Natural killer cell (primary cell): Measurements from ENCODE around the gene AGO3. TPM values are rescaled to one million over a fixed set of nuclear protein-coding genes. Genes with fewer than 3 reads are reported as not detected.

Experiments
- ATAC-seq, 3 donors: fragments of 150-1000 bp in 2 of 3; fragments of 200-7000 bp in 1 of 3; cut with Tn5 transposase; 1 replicate in 1 of 3; 2 replicates in 2 of 3; pipeline ENCODE4 v1.10.0; 2021; ENCODE audit warnings: mild to moderate bottlenecking in 2 of 3, moderate library complexity in 2 of 3
- DNase-seq, 2 donors: peaks; one replicate each; pipeline versions ENCODE4 v3.0.0 to v3.0.0-alpha.2; 2013 to 2021; ENCODE audit warnings: mixed read lengths in 1 of 2
- H3K27ac ChIP-seq: one replicate; pipeline ENCODE4 v1.5.1; 2013; ENCODE audit warnings: mild to moderate bottlenecking, low read length
- H3K27me3 ChIP-seq: one replicate; pipeline ENCODE4 v1.6.1; 2013; ENCODE audit warnings: low read length; ENCODE audit not compliant: control insufficient read depth, insufficient read depth
- H3K36me3 ChIP-seq: one replicate; pipeline ENCODE4 v1.6.1; 2013; ENCODE audit warnings: low read length; ENCODE audit not compliant: control insufficient read depth, insufficient read depth
- H3K4me1 ChIP-seq: one replicate; pipeline ENCODE4 v1.6.1; 2013; ENCODE audit warnings: low read length; ENCODE audit not compliant: control insufficient read depth, insufficient read depth
- H3K4me3 ChIP-seq: one replicate; pipeline ENCODE4 v1.5.1; 2013; ENCODE audit warnings: low read length
- H3K9me3 ChIP-seq: one replicate; pipeline ENCODE4 v1.6.1; 2013; ENCODE audit warnings: low read length; ENCODE audit not compliant: control insufficient read depth, insufficient read depth
- H3K27ac Mint-ChIP-seq, 2 donors: one replicate each; pipeline ENCODE4 v1.8.0; 2022; ENCODE audit warnings: mild to moderate bottlenecking in 2 of 2, mixed read lengths in 2 of 2, moderate library complexity in 1 of 2
- H3K27me3 Mint-ChIP-seq, 2 donors: one replicate each; pipeline ENCODE4 v1.8.0; 2022; ENCODE audit warnings: low read depth in 2 of 2, mixed read lengths in 2 of 2
- H3K36me3 Mint-ChIP-seq: one replicate; pipeline ENCODE4 v1.8.0; 2022; ENCODE audit warnings: mixed read lengths
- H3K4me1 Mint-ChIP-seq, 2 donors: one replicate each; pipeline ENCODE4 v1.8.0; 2022; ENCODE audit warnings: mixed read lengths in 2 of 2
- H3K4me3 Mint-ChIP-seq: one replicate; pipeline ENCODE4 v1.8.0; 2022; ENCODE audit warnings: mild to moderate bottlenecking, moderate library complexity, mixed read lengths
- H3K9me3 Mint-ChIP-seq, 2 donors: one replicate each; pipeline ENCODE4 v1.8.0; 2022; ENCODE audit warnings: mixed read lengths in 2 of 2
- CTCF ChIP-seq: fragments of 200-600 bp; IDR thresholded peaks from one replicate; pipeline ENCODE4 v1.8.0; 2022; ENCODE audit warnings: antibody characterized with exemption
- WGBS: methylation state at CpG from one replicate; pipeline ENCODE4 v1.1.7; 2013; ENCODE audit warnings: missing lambda C conversion rate; ENCODE audit not compliant: insufficient coverage; 5-methylcytosine and 5-hydroxymethylcytosine counted together
- intact Hi-C: fragments of 100-400 bp; cut with micrococcal nuclease; formaldehyde crosslinking; loops from one replicate; pipeline ENCODE4 v1.14.2; 2022
- total RNA-seq, 4 donors: library from RNA; stranded (reverse); fragments of 120-200 nt in 1 of 4; gene quantifications; one replicate each; pipeline versions ENCODE4 v1.2.3 to v1.2.4, GENCODE V29; 2013 to 2022

AGO3 gene
- total RNA-seq, 3 donors from 2014 or later (not counting 1 experiment from before 2014, with no cell fraction given): 36.5 to 49.6 (median 49.0) TPM

- TF ChIP-seq CTCF: no peak
- ATAC-seq (no peak), DNase-seq (no peak)
- H3K27ac ChIP-seq: no peak overlapping the region
- Mint-ChIP-seq H3K4me3 (no peak overlapping the region), H3K36me3 (no peaks in the 10 kb centered on the region), H3K4me1 (peaks cover 28 to 39% of the 10 kb centered on the region in 2 donors), H3K9me3 (no peaks in the 10 kb centered on the region), H3K27ac (no peak overlapping the region), H3K27me3 (no peaks in the 10 kb centered on the region)
- no peaks in the 10 kb centered on the region for H3K27me3 ChIP-seq
- H3K9me3 ChIP-seq: no peaks in the 10 kb centered on the region
- peaks cover 4% of the 10 kb centered on the region for H3K36me3 ChIP-seq
- no peak overlapping the region for H3K4me3 ChIP-seq
- WGBS: 80% methylated on average over 1 of the region's 2 CpGs
- intact Hi-C loops: no loop called here
- H3K4me1 ChIP-seq: peaks cover 10% of the 10 kb centered on the region
Observed at GRCh38 chr1:35945327-35945726, 14.4 kb downstream of the AGO3 start.

DNA sequence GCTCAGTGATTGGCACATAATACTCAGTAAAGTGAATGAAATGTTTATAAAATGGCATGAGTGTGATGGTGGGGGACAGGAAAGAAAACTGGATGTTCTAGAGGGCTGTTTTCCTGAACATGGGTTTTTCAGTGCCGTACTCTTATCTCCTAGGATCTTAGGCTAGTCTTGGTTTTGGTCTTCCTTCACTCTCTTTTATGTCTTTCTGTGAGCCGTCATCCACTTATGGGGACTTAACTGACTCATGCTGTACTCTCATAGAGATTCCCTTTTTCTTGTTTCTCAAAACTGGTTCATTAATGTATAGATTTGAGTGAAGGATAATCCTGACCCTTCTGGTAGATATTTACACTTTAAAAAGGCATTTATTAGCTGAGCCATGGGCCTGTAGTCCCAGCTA, 16.6 kb downstream of the AGO3 start:
- intact Hi-C loops: no loop called here
- H3K36me3 ChIP-seq: peaks cover 4% of the 10 kb centered on the region
- ATAC-seq: no peak
- no peaks in the 10 kb centered on the region for H3K9me3 ChIP-seq
- H3K4me1 ChIP-seq: peaks cover 10% of the 10 kb centered on the region
- Mint-ChIP-seq H3K9me3 (no peaks in the 10 kb centered on the region), H3K27me3 (no peaks in the 10 kb centered on the region), H3K4me3 (no peak overlapping the region), H3K27ac (no peak overlapping the region), H3K4me1 (peaks cover 14 to 23% of the 10 kb centered on the region in 2 donors), H3K36me3 (no peaks in the 10 kb centered on the region)
- 75% methylated on average over 2 of the region's 2 CpGs for WGBS
- no peaks in the 10 kb centered on the region for H3K27me3 ChIP-seq
- TF ChIP-seq CTCF: no peak
- no peak for DNase-seq
- no peak overlapping the region for H3K4me3 ChIP-seq
- H3K27ac ChIP-seq: no peak overlapping the region

DNA sequence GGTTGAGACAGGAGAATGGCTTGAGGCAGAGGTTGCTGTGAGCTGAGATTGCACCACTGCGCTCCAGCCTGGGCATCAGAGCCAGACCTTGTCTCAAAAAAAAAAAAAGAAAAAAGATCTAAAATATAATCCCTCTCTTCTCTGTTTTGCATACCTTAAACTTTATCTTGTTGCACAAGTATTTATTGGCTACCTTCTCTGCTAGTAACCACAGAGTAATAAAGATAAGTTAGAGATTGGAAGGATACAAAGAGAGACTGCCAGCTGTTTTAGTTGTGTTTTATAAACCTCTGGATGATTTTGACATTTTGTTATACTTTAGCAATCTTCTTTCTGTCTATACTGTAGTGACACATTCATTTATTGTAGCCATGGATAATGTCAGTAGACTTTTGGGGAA, 27.7 kb downstream of the AGO3 start:
- no peak for TF ChIP-seq CTCF
- no peak for DNase-seq
- Histone ChIP-seq H3K36me3 (peaks cover 3% of the 10 kb centered on the region), H3K4me3 (no peak overlapping the region), H3K27me3 (no peaks in the 10 kb centered on the region), H3K9me3 (no peaks in the 10 kb centered on the region), H3K4me1 (no peaks in the 10 kb centered on the region), H3K27ac (no peak overlapping the region)
- Mint-ChIP-seq H3K9me3 (no peaks in the 10 kb centered on the region), H3K36me3 (no peaks in the 10 kb centered on the region), H3K4me1 (peaks cover 6 to 14% of the 10 kb centered on the region in 2 donors), H3K4me3 (no peak overlapping the region), H3K27ac (no peak overlapping the region), H3K27me3 (no peaks in the 10 kb centered on the region)
- WGBS: 83% methylated on average over 1 of the region's 1 CpG
- intact Hi-C loops: no loop called here
- no peak for ATAC-seq

DNA sequence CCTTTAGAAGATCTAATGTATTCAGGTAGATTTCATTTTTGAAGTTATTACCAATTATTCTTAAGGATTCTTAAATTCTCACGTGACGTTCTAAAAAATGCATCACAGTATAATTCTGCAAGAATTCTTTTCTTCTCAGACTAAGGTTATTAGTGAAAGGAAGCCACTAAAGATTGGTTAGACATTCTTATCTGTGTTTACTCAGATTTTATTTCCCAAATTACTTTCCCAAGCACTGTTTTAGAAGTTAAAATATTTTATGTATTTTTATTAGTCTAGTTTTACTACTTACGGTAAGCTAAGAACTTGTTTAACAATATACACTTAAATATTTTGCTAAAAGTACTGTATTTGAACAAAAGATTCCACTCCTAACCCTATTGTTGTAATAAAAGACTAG, 28.4 kb downstream of the AGO3 start:
- Mint-ChIP-seq H3K4me3 (no peak overlapping the region), H3K27ac (no peak overlapping the region), H3K4me1 (peaks cover 6 to 14% of the 10 kb centered on the region in 2 donors), H3K9me3 (no peaks in the 10 kb centered on the region), H3K27me3 (no peaks in the 10 kb centered on the region), H3K36me3 (no peaks in the 10 kb centered on the region)
- Histone ChIP-seq H3K36me3 (peaks cover 3% of the 10 kb centered on the region), H3K4me3 (no peak overlapping the region), H3K4me1 (no peaks in the 10 kb centered on the region), H3K9me3 (no peaks in the 10 kb centered on the region), H3K27me3 (no peaks in the 10 kb centered on the region), H3K27ac (no peak overlapping the region)
- no peak for ATAC-seq
- WGBS: no CpG with 5 or more reads among the region's 3 CpGs
- TF ChIP-seq CTCF: no peak
- intact Hi-C loops: no loop called here
- DNase-seq: no peak
